ENCODE results near the gene MPND. TPM values are rescaled to one million over a fixed set of nuclear protein-coding genes. Genes with fewer than 3 reads are reported as not detected.

Gene MPND
- total RNA-seq, 1 donor from 2014 or later: 8.9 TPM

DNA sequence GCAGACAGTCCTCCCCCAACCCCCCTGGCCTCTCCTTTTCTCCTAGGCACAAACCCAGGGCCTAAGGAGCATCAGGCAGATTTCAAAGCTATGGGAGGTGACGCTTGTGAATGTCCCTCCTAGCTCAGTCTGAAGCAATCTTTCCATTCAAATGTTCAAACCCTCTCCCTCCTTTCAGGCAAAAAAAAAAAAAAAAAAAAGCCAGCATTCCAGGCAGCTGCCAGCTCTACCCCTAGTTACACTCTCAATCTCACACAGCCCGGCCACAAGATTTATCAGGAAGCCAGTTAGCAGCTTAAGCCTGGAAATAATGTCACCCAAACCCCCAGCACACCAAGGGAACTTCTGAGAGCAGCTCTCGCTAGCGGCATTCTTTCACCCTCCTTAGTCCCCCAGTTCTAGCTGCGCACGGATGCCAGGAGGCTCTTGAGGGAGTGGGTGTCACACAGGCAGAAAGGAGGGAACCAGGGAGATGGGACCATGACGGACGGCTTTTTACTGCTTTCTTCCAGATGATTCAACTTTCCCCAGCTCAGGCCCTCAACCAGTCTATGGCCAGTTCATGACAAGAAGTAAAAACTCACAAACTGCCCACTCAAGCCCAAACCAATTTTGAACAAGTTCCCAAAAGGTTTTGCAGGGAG is 50.7 kb downstream of the MPND start:
- no peak for DNase-seq (ENCODE audit: extremely low read depth, low read depth, low spot score)

DNA sequence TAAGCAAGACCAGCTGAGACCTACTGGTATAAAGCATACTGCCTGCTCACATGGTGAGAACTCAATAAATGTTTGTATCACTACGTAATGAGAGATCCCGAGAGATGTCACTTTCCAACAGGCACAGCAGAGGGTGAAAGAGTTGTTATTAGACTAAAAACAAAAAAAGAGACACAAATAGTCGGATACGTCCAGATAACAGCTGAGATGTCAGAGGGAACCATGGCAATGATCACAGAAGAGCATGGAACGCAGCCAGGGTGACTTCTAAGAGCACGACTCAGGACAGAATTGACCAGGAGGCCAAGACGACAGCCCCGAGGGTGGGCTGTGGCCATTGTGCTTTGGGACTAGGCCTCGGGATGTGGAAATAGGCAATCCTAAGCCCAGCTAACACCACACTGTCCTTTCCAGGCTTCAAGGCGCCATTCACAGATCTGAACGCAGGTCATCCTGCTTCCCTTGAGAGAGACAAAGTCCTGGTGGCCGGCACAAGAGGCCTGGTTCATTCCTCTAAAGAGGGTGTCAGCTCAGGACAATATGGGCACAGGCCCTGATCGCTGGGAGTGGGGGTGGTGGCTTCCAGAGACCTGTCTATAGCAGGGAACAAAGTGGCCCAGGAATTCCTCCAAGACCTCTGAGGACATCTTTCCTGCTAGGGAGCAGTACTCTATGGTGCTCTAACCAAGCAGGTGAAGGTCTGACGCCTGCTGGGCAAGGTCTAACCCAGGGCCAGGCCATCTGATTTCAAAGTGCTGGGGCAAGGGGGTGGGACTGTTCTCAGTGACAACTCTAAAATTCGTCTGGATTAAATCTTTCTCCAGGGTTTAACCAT is 53.8 kb downstream of the MPND start:
- DNase-seq (ENCODE audit: extremely low read depth, low read depth, low spot score): no peak

DNA sequence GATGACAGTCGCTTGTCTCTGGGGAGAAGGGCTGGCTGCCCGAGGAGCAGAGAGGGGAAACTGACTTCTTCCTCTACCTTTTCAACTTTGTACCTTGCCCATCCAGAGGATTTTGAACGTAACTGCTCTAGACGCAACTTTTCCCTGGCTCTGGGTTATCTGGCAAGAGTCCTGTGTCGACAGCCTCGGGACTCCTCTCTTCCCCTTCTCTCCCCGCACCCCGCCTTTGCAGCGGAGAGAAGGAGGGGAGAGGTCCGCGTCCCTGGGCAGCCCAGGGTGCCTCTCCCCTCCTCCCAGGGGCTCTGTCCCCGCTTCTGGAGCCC is 56.4 kb downstream of the MPND start:
- DNase-seq (ENCODE audit: extremely low read depth, low read depth, low spot score): no peak

DNA sequence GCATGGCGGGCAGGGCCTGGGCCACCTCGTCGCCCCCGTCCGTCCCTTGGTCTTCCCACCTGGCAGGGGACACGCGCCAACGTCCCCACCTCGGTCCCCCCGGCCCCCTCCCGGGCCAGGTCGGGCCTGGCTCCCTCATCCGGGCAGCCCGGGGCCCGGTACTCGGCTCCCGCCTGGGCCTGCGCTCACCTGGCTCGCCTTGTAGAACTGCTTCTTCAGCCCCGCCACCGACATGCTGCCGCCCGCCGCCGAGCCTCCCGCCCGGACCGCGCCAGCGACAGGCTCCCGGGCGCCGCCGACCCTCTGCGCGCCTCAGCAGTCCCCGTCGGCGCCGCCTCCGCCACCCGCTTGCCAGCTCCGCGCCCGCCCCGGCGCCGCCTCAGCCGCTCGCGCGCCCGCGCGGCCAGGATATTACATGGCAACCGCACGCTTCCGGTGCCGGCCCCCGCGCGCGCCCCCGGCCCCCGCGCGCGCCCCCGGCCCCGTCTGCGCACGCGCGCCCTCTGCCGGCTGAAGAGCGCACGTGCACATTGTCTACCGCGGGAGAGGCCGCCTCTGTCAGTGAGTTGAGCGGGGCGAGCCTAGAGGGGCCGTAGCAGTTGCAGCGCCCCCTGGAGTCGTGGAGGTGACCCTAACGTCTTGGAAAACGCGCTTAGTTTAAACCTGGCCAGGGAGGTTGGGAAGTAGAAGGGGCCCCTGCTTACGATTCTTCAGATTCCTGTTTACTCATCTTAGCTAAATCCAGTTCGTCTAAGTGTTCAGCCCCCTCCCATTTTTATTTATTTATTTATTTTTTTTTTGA is 57.0 kb downstream of the MPND start, which contains the start of gene SH3GL1:
Gene SH3GL1 (minus strand): TSS at position 413 of the 802 bp plus-strand sequence. CDS start 179 bp downstream, at position 234.
- peak; percentile 70 for DNase-seq (ENCODE audit: extremely low read depth, low read depth, low spot score)

DNA sequence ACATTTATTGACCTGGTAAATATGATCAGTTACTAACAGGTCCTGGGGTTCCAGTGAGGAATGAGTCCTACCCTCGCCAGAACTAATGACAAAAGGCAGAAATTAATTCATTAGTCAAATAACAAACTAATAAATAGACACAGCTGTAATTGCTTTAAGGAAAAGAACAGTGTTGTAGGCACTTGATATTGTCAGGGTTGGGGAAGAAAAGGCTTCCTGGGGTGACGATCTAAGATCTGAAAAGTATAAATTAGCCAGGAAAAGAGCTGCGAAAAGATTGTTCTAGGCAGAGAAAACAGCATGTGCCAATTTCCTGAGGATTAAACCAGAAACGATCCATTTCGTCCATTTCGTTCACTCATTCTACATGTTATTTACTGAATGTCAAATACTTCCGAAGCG is 58.4 kb downstream of the MPND start:
- DNase-seq (ENCODE audit: extremely low read depth, low read depth, low spot score): no peak

DNA sequence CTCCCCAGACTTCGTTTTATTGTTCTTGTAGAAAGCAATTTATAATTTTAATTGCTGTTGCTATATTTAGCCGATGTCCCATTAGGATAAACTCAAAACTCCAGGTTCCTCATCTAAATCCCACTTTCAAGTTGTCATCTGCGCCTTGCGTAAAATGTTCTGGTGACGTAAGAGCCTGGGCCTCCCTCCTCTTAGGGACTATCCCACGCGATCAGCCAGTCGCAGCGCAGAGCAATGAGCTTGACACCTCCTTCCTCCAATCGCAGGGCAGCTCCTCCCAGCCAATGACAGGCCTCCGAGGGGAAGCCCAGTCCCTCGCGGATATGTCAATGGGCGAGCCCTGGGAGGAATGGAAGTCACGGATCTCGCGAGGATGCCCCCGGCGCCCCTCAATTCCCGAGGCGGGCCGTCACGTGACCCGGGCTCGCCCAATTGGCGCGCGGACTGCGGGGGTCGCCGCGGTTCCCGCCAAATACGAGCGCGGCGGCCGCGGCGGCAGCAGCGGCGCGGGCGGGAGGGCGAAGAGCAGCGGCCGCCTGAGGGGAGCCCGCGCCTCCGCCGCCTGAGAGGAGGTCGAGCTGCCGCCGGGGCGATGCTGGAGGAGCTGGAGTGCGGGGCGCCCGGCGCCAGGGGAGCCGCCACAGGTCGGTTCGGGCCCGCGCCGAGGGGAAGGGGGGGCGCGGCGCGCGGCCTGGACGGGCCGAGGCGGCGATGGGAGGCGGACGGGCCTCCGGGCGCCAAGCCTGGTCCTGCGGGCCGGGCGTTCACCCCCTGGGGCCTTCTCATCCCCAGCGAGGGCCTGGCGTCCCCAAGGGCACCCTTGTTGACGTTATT is 59.0 kb downstream of the MPND start, which contains the start of gene CHAF1A:
Gene CHAF1A (plus strand): TSS at position 470 of the 834 bp plus-strand sequence. CDS start 123 bp downstream, at position 593.
- DNase-seq (ENCODE audit: extremely low read depth, low read depth, low spot score): peak; percentile 97

DNA sequence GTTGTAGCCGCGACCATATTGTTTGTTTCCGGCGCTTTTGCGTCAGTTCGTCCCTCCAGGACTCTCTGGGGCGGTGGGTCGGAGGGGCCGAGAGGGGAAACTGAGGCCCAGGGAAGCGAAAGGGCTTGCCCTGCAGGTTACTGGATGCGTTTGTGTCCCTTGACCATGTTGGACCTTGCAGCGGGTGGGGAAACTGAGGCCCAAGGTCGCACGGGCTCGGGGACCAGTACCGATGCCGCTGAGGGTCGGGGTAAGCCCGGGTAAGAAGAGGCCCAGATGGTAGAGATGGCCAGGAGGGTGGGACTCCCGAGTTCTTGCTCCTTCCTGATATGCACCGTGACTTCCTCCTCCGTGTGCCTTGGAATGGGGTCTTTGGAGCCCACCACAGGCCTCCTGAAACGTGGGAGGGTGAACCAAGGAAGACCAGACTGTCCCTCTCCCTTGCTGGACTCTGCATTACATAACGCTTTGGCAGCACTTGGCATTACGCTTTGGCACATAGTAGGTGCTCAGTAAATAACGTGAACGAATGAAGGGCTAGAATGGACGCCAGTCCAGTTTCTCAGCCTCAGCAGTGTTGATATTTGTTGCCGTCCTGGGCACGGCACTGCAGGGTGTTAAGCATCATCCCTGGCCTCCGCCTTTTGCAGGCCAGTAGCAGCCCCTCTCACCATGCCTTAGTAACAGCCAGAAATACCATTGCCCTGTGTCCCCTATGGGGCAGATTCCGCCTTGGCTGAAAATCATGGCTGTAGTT is 59.8 kb downstream of the MPND start:
- no peak for DNase-seq (ENCODE audit: extremely low read depth, low read depth, low spot score)

DNA sequence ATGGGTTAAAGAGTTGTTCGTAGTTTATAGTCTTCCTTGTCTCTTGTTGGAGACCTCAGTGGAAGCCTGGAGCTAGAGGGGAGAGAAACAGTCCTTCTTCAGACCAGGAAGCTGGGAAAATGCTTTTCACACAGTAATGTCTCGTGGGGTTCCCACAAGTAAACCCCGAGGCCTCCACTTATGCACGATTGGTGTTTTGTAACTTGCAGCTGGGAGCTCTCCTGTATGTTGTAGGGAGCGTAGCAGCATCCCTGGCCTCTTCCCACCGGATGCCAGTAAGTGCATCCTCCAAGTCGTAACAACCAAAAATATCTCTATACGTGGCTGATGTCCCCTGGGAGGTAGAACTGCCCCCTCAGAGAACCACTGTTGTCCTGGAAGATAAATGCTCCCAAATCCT is 62.6 kb downstream of the MPND start:
- no peak for DNase-seq (ENCODE audit: extremely low read depth, low read depth, low spot score)

DNA sequence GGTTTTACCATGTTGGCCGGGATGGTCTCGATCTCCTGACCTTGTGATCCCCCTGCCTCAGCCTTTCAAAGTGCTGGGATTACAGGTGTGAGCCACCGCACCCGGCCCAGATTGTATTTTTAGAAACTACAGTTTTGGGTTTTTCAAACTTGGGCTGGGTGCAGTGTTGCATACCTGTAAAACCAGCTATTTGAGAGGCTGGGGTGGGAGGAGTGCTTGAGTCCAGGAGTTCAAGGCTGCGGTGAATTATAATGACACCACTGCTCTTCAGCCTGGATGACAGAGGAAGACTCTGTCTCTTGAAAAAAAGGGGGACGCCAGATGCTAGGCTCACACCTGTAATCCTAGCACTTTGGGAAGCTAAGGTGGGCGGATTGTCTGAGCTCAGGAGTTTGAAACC is 63.3 kb downstream of the MPND start:
- no peak for DNase-seq (ENCODE audit: extremely low read depth, low read depth, low spot score)

DNA sequence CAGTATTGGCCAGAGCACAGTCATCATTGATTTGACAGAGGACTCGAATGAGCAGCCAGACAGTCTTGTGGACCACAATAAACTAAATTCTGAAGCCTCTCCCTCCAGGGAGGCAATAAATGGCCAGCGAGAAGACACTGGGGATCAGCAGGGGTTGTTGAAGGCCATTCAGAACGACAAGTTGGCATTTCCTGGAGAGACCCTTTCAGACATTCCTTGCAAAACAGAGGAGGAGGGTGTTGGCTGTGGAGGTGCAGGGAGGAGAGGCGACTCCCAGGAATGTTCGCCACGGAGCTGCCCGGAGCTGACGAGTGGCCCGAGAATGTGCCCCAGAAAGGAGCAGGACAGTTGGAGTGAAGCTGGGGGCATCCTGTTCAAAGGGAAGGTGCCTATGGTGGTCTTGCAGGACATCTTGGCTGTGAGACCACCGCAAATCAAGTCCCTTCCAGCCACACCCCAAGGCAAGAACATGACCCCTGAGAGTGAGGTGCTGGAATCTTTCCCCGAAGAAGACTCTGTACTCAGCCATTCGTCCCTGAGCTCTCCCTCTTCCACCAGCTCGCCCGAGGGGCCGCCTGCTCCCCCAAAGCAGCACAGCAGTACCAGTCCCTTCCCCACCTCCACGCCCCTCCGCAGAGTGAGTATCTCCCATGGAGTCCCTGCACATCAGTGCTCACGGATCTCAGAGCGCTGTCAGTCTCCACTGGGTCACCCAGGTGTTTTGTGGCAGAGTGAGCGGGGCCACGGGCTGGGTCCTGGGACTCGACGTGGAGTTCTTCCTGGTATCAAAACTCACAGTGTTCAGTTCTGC is 66.0 kb downstream of the MPND start:
- no peak for DNase-seq (ENCODE audit: extremely low read depth, low read depth, low spot score)

Other genes with a start within 250 kb of the MPND start
- 139 and 150 TPM in 2 replicates for gene MAP2K2, start 219.4 kb upstream of the MPND start, total RNA-seq
- gene CREB3L3, start 189.9 kb upstream of the MPND start, total RNA-seq: not detected in 2 replicates
- 29.1 and 41.8 TPM in 2 replicates for gene SIRT6, start 161.0 kb upstream of the MPND start, total RNA-seq
- 0.05 and 2.1 TPM in 2 replicates for gene ANKRD24, start 160.9 kb upstream of the MPND start, total RNA-seq
- gene EBI3, start 114.0 kb upstream of the MPND start, total RNA-seq: 9.0 and 14.2 TPM in 2 replicates
- 21.8 and 23.9 TPM in 2 replicates for gene YJU2, start 96.5 kb upstream of the MPND start, total RNA-seq
- not detected in 2 replicates for gene SHD, start 64.3 kb upstream of the MPND start, total RNA-seq
- gene TMIGD2, start 41.2 kb upstream of the MPND start, total RNA-seq: 0.18 TPM in 1 of 2 replicates, not detected in the other
- gene FSD1, start 39.0 kb upstream of the MPND start, total RNA-seq: 20.9 and 38.3 TPM in 2 replicates
- gene STAP2, start 4.7 kb upstream of the MPND start, total RNA-seq: 28.8 and 29.3 TPM in 2 replicates
- gene SH3GL1, start 57.0 kb downstream of the MPND start, total RNA-seq: 122 and 143 TPM in 2 replicates
- 8.0 and 12.5 TPM in 2 replicates for gene CHAF1A, start 59.1 kb downstream of the MPND start, total RNA-seq
- 63.4 and 91.1 TPM in 2 replicates for gene UBXN6, start 114.2 kb downstream of the MPND start, total RNA-seq
- gene HDGFL2, start 128.7 kb downstream of the MPND start, total RNA-seq: 90.9 and 96.7 TPM in 2 replicates
- gene PLIN4, start 174.9 kb downstream of the MPND start, total RNA-seq: 0.05 and 0.12 TPM in 2 replicates
- gene PLIN5, start 191.7 kb downstream of the MPND start, total RNA-seq: 0.41 TPM in 1 of 2 replicates, not detected in the other
- gene LRG1, start 196.5 kb downstream of the MPND start, total RNA-seq: 1.8 and 2.3 TPM in 2 replicates
- gene SEMA6B, start 216.1 kb downstream of the MPND start, total RNA-seq: 316 and 446 TPM in 2 replicates